Fibroblast of lung (primary cell): ENCODE measurements around the gene CEP120.

Experiments used
- CTCF ChIP-seq, 2 donors: IDR thresholded peaks in 1 of 2; conservative IDR thresholded peaks in 1 of 2; 1 replicate in 1 of 2; 2 replicates in 1 of 2; pipeline ENCODE4 v1.5.1; 2011 to 2012; ENCODE audit warnings: low read length in 2 of 2, control low read depth in 1 of 2, inconsistent platforms in 1 of 2, low read depth in 1 of 2, mild to moderate bottlenecking in 1 of 2
- EZH2 ChIP-seq: IDR thresholded peaks from 2 replicates; pipeline ENCODE4 v1.5.1; 2012; ENCODE audit warnings: low read length, control low read depth, mild to moderate bottlenecking; ENCODE audit errors: missing control alignments

DNA sequence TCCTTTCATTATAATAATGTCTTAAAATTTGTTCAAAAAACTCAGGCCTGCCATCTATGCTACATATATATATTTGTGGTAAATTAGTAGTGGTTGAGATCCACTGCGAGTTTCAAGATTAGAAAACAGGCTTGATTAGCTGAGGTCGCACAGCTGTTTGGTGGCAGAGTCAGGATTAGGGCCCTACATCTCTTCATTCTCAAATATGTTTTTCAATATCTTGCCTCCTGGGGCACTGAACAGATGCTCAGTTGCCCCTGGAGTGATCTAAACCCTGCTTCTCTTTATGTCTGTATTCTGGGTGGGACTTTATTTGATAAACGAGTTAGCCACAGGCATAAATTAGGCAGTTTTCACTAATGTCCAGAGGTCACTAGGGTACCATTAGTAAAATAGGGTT lies 27.8 kb upstream of the CEP120 start:
- TF ChIP-seq CTCF (conservative IDR thresholded peaks at IDR 0.05 in 1 of 2, IDR thresholded peaks at IDR 0.05 in 1 of 2; ENCODE audit: low read depth in 1 of 2, low read length in 2 of 2) (no peak), EZH2 (no peak)
